ENCODE data around the gene CCDC159.
"Not testable (repeated sequence)": the region's sequence is repeated elsewhere in the genome, so short reads cannot be mapped to it uniquely, and the experiment has no call there.

The CCDC159 gene

DNA sequence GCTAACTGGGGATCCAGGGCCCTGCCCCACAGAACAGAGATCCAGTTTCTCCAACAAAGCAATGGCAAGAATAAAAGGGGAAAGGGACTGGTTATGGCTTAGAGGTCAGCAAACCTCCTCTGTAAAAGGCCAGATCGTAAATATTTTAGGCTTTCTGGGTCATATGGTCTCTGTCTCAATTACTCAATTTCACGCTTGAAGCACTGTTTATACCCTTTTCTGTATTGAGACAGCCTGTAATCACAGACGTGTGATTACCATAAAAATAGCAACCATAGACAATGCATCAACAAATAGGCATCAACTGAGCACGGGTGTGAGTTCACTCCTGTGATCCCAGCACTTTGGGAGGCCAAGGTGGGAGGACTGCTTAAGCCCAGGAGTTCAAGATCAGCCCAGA is 16.2 kb upstream of the CCDC159 start:
- Mint-ChIP-seq H3K27ac (no peak overlapping the region), H3K27me3 (no peaks in the 10 kb centered on the region), H3K4me1 (no peaks in the 10 kb centered on the region), H3K36me3 (peaks cover 25% of the 10 kb centered on the region), H3K9me3 (no peaks in the 10 kb centered on the region), H3K4me3 (no peak overlapping the region)
- ATAC-seq (ENCODE audit: low read depth) (no peak), DNase-seq (ENCODE audit: low spot score in 2 of 2) (no peak)

DNA sequence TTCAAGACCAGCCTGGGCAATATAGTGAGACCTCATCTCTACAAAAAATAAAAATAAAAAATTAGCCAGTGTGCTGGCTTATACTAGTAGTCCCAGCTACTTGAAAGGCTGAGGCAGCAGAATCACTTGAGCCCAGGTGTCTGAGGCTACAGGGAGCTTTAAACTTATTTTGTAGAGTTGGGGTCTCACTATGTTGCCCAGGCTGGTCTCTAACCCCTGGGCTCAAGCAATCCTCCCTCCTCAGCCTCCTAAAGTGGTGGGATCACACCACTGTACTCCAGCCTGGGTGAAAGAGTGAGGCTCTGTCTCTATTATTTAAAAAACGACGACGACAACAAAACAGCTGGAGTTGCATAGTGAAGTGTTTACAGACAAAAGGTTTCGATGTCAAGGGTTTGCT is 14.8 kb upstream of the CCDC159 start:
- H3K27me3 Mint-ChIP-seq, result no peaks in the 10 kb centered on the region
- H3K9me3 Mint-ChIP-seq, result no peaks in the 10 kb centered on the region
- H3K4me1 Mint-ChIP-seq, result no peaks in the 10 kb centered on the region
- H3K27ac Mint-ChIP-seq, result no peak overlapping the region
- H3K4me3 Mint-ChIP-seq, result no peak overlapping the region
- ATAC-seq (ENCODE audit: low read depth), result no peak
- peaks cover 35% of the 10 kb centered on the region for H3K36me3 Mint-ChIP-seq
- DNase-seq (ENCODE audit: low spot score in 2 of 2), result no peak

DNA sequence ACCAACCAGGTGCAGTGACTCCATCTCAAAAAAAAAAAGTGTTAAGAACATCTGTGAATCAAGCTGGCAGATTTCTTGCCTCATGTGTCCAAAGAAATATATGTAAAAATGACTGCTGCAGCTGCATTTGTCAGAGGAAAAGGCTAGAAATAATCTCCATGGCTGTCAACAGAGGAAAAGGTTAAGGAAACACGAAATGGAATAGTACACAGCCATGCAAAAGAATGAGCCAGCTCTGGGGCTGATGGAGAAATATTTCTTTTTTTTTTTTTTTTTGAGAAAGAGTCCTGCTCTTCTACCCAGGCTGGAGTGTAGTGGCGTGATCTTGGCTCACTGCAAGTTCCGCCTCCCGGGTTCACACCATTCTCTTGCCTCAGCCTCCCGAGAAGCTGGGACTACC is 13.5 kb upstream of the CCDC159 start:
- no peaks in the 10 kb centered on the region for H3K9me3 Mint-ChIP-seq
- peaks cover 31% of the 10 kb centered on the region for H3K36me3 Mint-ChIP-seq
- H3K27me3 Mint-ChIP-seq, result no peaks in the 10 kb centered on the region
- no peak overlapping the region for H3K27ac Mint-ChIP-seq
- H3K4me1 Mint-ChIP-seq, result no peaks in the 10 kb centered on the region
- ATAC-seq (ENCODE audit: low read depth) (no peak), DNase-seq (ENCODE audit: low spot score in 2 of 2) (no peak)
- H3K4me3 Mint-ChIP-seq, result no peak overlapping the region

DNA sequence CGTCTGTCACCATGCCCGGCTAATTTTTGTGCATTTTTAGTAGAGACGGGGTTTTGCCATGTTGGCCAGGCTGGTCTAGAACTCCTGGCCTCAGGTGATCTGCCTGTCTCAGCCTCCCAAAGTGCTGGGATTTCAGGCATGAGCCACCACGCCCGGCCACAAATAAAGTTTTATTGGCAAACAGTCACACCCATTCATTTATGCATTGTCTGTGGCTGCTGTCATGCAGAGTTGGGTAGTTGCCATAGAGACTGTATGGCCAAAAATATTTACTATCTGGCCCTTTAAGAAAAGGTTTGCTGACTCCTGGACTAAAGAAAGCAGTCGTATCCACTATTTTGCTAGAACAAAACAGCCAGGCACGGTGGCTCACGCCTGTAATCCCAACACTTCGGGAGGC is 12.5 kb upstream of the CCDC159 start:
- H3K27me3 Mint-ChIP-seq; H3K4me3 Mint-ChIP-seq; H3K9me3 Mint-ChIP-seq; DNase-seq (ENCODE audit: low spot score in 2 of 2); H3K4me1 Mint-ChIP-seq: not testable (repeated sequence)
- Mint-ChIP-seq H3K36me3 (peaks cover 32% of the 10 kb centered on the region), H3K27ac (peak overlapping the region; percentile 67)
- peak; percentile 60 for ATAC-seq (ENCODE audit: low read depth)

- no peak for DNase-seq (ENCODE audit: low spot score in 2 of 2)
- H3K27ac Mint-ChIP-seq, result no peak overlapping the region
- H3K4me3 Mint-ChIP-seq, result no peak overlapping the region
- no peaks in the 10 kb centered on the region for H3K27me3 Mint-ChIP-seq
- peaks cover 30% of the 10 kb centered on the region for H3K36me3 Mint-ChIP-seq
- ATAC-seq (ENCODE audit: low read depth), result no peak
- H3K4me1 Mint-ChIP-seq, result peaks cover 5% of the 10 kb centered on the region
- no peaks in the 10 kb centered on the region for H3K9me3 Mint-ChIP-seq
These were observed 10.7 kb upstream of the CCDC159 start for GRCh38 chr19:11335449-11336146.

GRCh38 chr19:11337080-11337479 is 9.2 kb upstream of the CCDC159 start:
- no peaks in the 10 kb centered on the region for H3K9me3 Mint-ChIP-seq
- no peaks in the 10 kb centered on the region for H3K27me3 Mint-ChIP-seq
- ATAC-seq (ENCODE audit: low read depth) (no peak), DNase-seq (ENCODE audit: low spot score in 2 of 2) (no peak)
- H3K27ac Mint-ChIP-seq, result no peak overlapping the region
- H3K4me3 Mint-ChIP-seq, result no peak overlapping the region
- peaks cover 28% of the 10 kb centered on the region for H3K36me3 Mint-ChIP-seq
- H3K4me1 Mint-ChIP-seq, result peaks cover 5% of the 10 kb centered on the region

DNA sequence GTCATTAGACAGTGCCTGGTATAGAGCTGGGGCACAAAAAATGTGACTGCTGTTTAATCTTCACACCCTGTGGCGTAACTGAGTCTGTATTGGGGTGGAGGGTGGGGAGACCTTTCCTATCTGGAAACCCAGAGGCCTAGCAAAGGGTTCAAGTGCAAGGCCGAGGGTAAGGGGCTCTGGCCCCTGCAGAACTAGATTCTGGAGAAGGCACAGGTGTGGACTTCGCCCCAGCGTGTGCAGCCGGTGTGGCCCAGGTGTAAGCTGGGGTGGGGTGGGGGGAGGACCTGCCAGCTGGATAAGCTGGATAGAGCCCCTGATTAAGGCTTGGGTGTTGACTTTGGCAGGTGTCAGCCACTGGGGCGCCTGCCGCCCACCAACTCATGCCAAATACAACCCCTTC is 8.2 kb upstream of the CCDC159 start:
- Mint-ChIP-seq H3K9me3 (no peaks in the 10 kb centered on the region), H3K27me3 (no peaks in the 10 kb centered on the region), H3K36me3 (peaks cover 24% of the 10 kb centered on the region), H3K4me1 (peaks cover 5% of the 10 kb centered on the region), H3K27ac (peak overlapping the region; percentile 50), H3K4me3 (no peak overlapping the region)
- DNase-seq (ENCODE audit: low spot score in 2 of 2) (no peak), ATAC-seq (ENCODE audit: low read depth) (no peak)

- no peaks in the 10 kb centered on the region for H3K9me3 Mint-ChIP-seq
- H3K27me3 Mint-ChIP-seq, result no peaks in the 10 kb centered on the region
- ATAC-seq (ENCODE audit: low read depth) (no peak), DNase-seq (ENCODE audit: low spot score in 2 of 2) (no peak)
- no peak overlapping the region for H3K27ac Mint-ChIP-seq
- peak overlapping the region; percentile 80 for H3K4me3 Mint-ChIP-seq
- peaks cover 21% of the 10 kb centered on the region for H3K36me3 Mint-ChIP-seq
- peaks cover 5% of the 10 kb centered on the region for H3K4me1 Mint-ChIP-seq
These were observed 7.6 kb upstream of the CCDC159 start for GRCh38 chr19:11338569-11339253.

GRCh38 chr19:11339254-11340098 is 6.8 kb upstream of the CCDC159 start, which contains the start of gene RAB3D:
TSS of gene RAB3D (minus strand) at chr19:11339657. CDS start at chr19:11337399, 2,258 bp downstream.
- Mint-ChIP-seq H3K27me3 (no peaks in the 10 kb centered on the region), H3K36me3 (peaks cover 16% of the 10 kb centered on the region), H3K9me3 (no peaks in the 10 kb centered on the region), H3K27ac (no peak within 1 kb of the TSS), H3K4me1 (peaks cover 8% of the 10 kb centered on the region), H3K4me3 (peak within 1 kb of the TSS; percentile 80)
- ATAC-seq (ENCODE audit: low read depth), result peak; percentile 95
- DNase-seq (ENCODE audit: low spot score in 2 of 2), result peak; percentile 51 to 58

GRCh38 chr19:11340099-11340467 is 6.2 kb upstream of the CCDC159 start:
- peaks cover 14% of the 10 kb centered on the region for H3K36me3 Mint-ChIP-seq
- H3K27me3 Mint-ChIP-seq; H3K27ac Mint-ChIP-seq; H3K9me3 Mint-ChIP-seq; ATAC-seq (ENCODE audit: low read depth); H3K4me1 Mint-ChIP-seq; DNase-seq (ENCODE audit: low spot score in 2 of 2): not testable (repeated sequence)
- peak overlapping the region; percentile 80 for H3K4me3 Mint-ChIP-seq

GRCh38 chr19:11342429-11342828 is 3.9 kb upstream of the CCDC159 start:
- Mint-ChIP-seq H3K4me3 (no peak overlapping the region), H3K9me3 (no peaks in the 10 kb centered on the region), H3K27ac (no peak overlapping the region), H3K36me3 (peaks cover 2% of the 10 kb centered on the region), H3K27me3 (no peaks in the 10 kb centered on the region), H3K4me1 (peaks cover 22% of the 10 kb centered on the region)
- no peak for ATAC-seq (ENCODE audit: low read depth)
- no peak for DNase-seq (ENCODE audit: low spot score in 2 of 2)

GRCh38 chr19:11345122-11345803 is 1.1 kb upstream of the CCDC159 start:
- no peaks in the 10 kb centered on the region for H3K27me3 Mint-ChIP-seq
- no peak for DNase-seq (ENCODE audit: low spot score in 2 of 2)
- H3K4me1 Mint-ChIP-seq, result peaks cover 18% of the 10 kb centered on the region
- peaks cover 6% of the 10 kb centered on the region for H3K9me3 Mint-ChIP-seq
- no peak for ATAC-seq (ENCODE audit: low read depth)
- peaks cover 6% of the 10 kb centered on the region for H3K36me3 Mint-ChIP-seq
- peak overlapping the region; percentile 95 for H3K27ac Mint-ChIP-seq
- peak overlapping the region; percentile 90 for H3K4me3 Mint-ChIP-seq

DNA sequence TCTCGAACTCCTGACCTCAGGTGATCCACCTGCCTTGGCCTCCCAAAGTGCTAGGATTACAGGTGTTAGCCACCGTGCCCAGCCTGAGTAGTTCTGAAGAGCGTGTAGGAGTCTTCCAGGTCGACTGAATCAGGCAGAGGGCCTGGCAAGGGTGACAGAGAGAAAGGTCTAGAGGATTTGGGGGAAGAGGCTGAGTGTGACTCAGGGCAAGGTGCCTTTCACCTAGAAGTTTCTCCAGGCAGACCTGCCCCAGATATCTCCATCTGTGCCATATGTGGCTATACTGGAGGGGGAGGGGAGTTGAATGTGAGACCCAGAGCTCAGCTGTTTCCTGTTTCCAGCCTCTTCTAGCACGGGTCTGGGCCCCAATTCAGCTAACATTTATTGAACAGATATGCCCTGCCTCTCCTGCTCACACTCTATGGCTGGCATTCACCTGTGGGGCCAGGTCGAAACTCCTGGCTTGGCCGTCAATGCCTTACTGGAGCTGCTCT is 1.3 kb downstream of the CCDC159 start:
- Mint-ChIP-seq H3K27ac (no peak overlapping the region), H3K36me3 (peaks cover 8% of the 10 kb centered on the region), H3K27me3 (no peaks in the 10 kb centered on the region), H3K9me3 (peaks cover 6% of the 10 kb centered on the region), H3K4me3 (peak overlapping the region; percentile 90), H3K4me1 (peaks cover 18% of the 10 kb centered on the region)
- no peak for ATAC-seq (ENCODE audit: low read depth)
- no peak for DNase-seq (ENCODE audit: low spot score in 2 of 2)

Data from memory B cell (primary cell).